Caki2 (cell line): ENCODE data around the gene CTBP2. TPM values are rescaled to one million over a fixed set of nuclear protein-coding genes. Genes with fewer than 3 reads are reported as not detected.

Source experiments
- DNase-seq: peaks from one replicate; pipeline ENCODE4 v3.0.0-alpha.2; 2015; ENCODE audit warnings: low read depth
- in situ Hi-C: cut with HindIII; loops from 2 replicates; pipeline ENCODE4 v1.10.0; 2016; ENCODE audit warnings: low sequenced_read_pairs, low pct_unique_long_range_greater_than_20kb, mixed read lengths
- total RNA-seq: library from RNA; depleted of rRNA; stranded (reverse); fragments of >200 nt; shearing (Covaris generic); gene quantifications from 2 replicates; pipeline ENCODE4 v1.2.3, GENCODE V29; 2014; ENCODE audit warnings: low replicate concordance

The CTBP2 gene
- total RNA-seq, 1 experiment from 2014 or later: 82.4 TPM

GRCh38 chr10:125162120-125162931 is 2.0 kb upstream of the CTBP2 start:
- no peak for DNase-seq
- in situ Hi-C loops: no loop called here

GRCh38 chr10:125161707-125162119 is 1.4 kb upstream of the CTBP2 start:
- no peak for DNase-seq
- in situ Hi-C loops: no loop called here

DNA sequence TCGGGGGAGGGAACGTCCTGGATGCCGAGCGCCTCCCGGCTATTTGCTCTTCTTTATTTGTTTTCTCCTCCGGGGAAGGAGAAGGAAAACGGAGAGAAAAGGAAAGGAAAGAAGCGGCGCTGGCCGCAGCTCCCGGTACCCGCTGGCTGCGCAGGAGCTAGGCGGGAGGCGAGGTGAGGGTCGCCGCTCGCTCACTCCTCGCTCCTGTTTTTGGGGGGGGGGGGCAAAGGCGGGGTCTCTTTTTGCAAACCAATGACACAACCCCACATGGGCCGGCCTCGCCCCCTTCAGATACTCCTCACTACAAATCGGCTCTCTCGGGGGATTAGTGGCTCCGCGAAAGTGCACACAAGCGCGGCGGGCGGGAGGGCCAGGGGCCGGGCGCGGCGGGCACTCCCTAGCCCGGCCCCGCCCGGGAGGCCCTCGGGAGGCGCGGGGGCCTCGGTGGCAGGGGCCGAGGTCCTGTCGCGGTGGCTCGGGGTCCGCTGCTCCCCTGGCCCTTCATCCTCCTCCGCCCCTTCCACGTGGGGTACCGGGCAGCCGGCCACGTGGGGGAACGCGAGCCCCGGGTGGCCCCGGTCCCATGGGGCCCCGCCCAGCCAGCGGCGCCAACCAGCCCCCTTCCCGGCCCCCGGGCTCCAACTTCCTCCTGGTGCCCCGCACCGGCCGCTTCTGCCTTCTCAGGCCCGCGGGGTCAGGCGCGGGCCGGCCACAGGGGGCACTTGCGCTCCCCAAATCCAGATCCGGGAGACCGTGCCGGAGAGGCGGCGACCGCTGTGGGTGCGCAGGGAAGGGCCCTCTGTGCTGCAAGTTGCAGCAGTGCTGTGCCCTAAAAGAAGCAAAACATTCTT is 718 bp upstream of the CTBP2 start:
- in situ Hi-C loops: no loop called here

DNA sequence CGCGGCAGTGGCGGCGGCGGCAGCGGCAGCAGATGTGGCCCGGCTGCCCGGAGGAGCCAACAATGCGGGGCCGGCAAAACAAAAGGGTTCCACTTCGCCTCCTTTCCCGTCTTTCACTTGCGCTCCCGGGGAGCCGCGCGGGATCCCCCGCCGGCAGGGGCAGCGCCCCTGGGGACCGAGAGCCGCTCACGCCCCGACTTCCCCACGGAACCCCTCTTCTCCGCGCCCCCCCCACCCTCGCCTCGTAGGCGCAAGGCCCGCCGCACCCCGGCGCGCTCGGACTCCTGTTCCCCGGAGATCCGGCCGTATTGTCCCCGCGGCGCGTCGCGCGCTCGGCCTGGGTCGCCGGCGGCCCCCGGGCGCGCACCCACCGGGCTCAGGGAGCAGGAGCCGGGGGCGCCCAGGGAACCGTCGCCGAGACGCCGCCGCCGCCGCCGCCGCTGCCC is 854 bp downstream of the CTBP2 start:
- DNase-seq: no peak
- in situ Hi-C loops: no loop called here

More for the DNA sequence above, 718 bp upstream of the CTBP2 start:
- peak; percentile 88 for DNase-seq

DNA sequence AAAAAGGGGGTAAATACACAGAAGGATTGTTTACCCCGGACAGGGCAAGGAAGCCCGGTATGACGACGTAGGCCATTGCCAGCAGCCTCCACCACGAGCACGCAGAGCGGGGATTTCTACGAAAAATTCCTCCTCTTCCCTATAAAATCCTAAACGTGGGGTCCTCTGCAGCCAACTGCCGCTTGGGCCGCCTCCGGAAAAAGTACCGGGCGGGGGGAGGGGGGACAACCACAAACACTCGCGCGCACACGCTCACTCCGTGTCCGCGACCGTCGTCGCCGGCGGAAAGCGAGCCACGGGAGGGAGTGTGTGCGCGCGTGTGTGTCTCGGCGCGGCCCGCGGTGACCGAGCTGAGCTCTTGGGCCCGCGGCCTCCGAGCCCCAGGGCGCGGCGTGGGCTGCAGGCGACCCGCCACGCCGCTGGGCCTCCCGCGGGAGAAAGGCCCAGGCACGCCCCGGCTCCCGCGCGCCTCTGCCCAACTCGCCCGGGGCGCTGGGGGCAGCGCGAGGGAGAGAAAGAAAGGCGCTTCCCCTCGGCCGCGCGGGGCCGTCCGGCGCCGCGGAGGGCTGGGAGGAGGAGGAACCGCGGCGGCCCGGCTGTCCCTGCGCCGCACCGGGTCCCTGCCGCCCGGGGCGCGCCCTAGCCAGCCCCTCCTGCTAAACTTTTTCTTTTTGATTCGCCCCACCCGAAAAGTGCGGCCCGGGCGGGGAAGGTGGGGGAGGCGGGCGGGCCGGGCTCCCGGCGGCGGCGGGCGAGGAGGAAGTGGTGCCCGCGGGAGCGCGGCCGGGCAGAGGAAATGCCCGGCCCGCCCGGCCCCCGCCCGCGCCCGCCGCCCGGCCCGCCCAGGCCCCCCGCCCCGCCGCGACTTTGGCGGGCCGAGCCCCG is 1.5 kb downstream of the CTBP2 start:
- in situ Hi-C loops: no loop called here
- peak; percentile 64 for DNase-seq

GRCh38 chr10:125158275-125158600 is 2.1 kb downstream of the CTBP2 start:
- in situ Hi-C loops: no loop called here
- no peak for DNase-seq

DNA sequence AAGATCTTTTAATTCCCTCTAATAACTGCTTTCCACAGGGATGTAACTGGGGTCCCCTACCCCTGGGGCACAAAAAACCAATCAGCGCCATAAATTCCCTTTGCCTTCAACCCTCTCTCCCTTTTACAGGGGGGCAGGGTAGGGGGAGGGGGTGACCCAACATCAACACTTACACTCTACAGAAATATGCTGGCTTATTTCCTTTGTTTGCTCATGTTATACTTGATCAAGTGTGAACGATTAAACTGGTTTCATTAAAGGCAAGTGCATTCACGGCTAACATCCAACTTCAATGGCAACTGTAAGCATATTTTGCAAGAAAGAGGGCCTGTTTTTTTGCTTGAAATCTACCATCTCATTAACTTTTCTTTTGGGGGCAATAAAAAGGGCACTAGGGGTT is 2.9 kb downstream of the CTBP2 start:
- in situ Hi-C loops: no loop called here
- DNase-seq: no peak

DNA sequence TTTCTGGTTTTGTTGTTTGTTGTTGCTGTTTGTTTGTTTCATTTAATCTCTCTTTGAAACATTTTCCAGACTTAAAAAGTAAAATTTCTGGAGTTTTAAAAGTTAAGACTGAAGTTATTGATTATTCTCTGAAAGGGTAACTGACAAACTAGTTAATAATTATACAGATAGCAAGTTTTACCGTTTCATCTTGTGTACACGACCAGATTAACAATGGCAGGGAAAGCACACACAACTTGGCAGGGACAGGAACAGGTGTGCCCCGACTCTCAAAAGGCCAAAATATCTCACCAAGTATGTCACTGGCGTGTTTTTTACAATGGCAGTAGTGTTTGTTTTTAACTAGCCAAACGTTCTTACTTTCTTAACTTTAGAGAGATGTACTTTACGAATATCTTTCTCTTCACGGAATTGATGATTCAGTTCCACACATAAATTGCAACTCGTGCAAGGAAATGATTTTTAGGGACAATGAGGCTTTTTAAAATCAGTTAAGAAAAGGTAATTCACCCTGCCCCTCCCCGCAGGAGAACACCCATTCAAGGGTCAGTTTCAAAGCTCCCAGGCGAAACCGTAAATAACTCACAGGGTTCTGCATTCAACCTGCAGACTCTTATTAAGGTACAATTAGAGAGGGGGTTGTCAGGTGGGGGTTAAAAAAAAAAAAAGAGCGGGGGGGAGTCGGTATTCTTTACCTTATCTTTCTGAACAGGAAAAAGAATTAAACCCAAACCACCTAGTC is 3.5 kb downstream of the CTBP2 start:
- DNase-seq: no peak
- in situ Hi-C loops: no loop called here

DNA sequence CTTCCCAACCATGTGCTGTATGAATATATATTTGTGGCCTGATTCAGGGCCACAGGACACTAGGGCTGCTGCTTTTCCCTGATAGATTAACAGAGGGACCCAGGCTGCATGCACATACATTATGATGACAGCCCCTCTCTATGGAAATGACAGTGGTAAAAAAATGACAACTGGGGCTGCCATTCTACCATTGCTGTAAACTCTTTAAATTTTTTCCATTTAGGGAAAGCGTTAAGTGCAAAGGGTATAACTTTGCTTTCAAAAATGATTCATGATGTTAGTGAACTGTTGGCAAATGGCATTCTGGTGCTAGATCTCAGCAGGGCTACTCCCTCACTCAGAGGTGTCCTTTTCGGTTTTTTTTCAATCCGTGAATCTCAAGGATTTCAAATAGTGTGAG is 4.2 kb downstream of the CTBP2 start:
- no peak for DNase-seq
- in situ Hi-C loops: no loop called here

DNA sequence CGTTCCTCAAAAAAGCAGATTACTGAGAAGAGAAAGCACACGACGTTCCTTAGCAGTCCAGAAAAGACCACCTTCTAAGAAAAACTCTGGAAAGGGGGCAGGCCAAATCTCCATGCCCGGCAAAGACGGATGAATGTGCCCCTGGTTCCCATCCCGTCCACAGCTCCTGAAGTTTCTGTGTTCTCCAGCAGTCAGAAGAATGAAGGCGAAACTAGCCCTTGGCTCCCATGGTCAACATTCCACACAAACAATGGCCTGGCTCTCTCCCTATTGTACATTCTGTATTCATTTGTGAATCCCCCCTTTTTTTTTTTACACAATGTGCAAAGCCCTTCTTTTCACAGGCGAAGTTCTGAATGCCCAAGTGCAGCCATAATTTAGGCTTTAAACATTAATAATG is 5.3 kb downstream of the CTBP2 start:
- in situ Hi-C loops: no loop called here
- no peak for DNase-seq

GRCh38 chr10:125154529-125154928 is 5.8 kb downstream of the CTBP2 start:
- in situ Hi-C loops: no loop called here
- DNase-seq: no peak

- in situ Hi-C loops: no loop called here
- no peak for DNase-seq
These were observed 6.5 kb downstream of the CTBP2 start for GRCh38 chr10:125153703-125154490.

- in situ Hi-C loops: no loop called here
- DNase-seq: no peak
These were observed 7.7 kb downstream of the CTBP2 start for GRCh38 chr10:125152450-125153368.

- in situ Hi-C loops: no loop called here
- no peak for DNase-seq
These were observed 8.6 kb downstream of the CTBP2 start for GRCh38 chr10:125151553-125152449.

- in situ Hi-C loops: no loop called here
- no peak for DNase-seq
These were observed 9.2 kb downstream of the CTBP2 start for GRCh38 chr10:125151170-125151552.
